K562 (cell line): ENCODE data around the gene ROBO3. TPM values are rescaled to one million over a fixed set of nuclear protein-coding genes. Genes with fewer than 3 reads are reported as not detected.

ENCODE experiments used
- ATAC-seq: fragments of 200-7000 bp; cut with Tn5 transposase; 3 replicates; pipeline ENCODE4 v1.9.1; 2020; ENCODE audit warnings: moderate library complexity
- BruUV-seq: library from RNA; stranded (reverse); fragments of 400-500 nt; replicated peaks from 2 replicates; lab custom pipeline; 2021; lab: Mats Ljungman, UMichigan
- CTCF ChIA-PET: fragments of 300-600 bp; formaldehyde crosslinking; extraction: SDS; loops from one replicate; lab custom pipeline; 2021; ENCODE audit warnings: low intra/inter-chr PET ratio; lab: Yijun Ruan, JAX
- POLR2A ChIA-PET: fragments of 300-600, 350-650 bp; sonication (Branson Sonifier 250); formaldehyde crosslinking; extraction: SDS; loops from one replicate; lab custom pipeline; 2021; ENCODE audit warnings: antibody characterized with exemption, inconsistent platforms; lab: Yijun Ruan, JAX
- DNase-seq, 4 experiments: peaks; one replicate each; pipeline versions ENCODE4 v3.0.0 to v3.0.0-alpha.2; 2011 to 2018; ENCODE audit warnings: low spot score in 3 of 4, mixed read lengths in 3 of 4; ENCODE audit errors: extremely low read depth in 1 of 4
- FAIRE-seq: peaks from 2 replicates; lab custom pipeline; 2011; peaks lifted over from hg19 to GRCh38; lab: Jason Lieb, UNC
- H2AFZ ChIP-seq: 2 replicates; pipeline ENCODE4 v1.6.0; 2011; ENCODE audit warnings: low read depth, low read length, control low read depth, inconsistent platforms
- H3K27ac ChIP-seq: fragments of 200-600 bp; 3 replicates; pipeline ENCODE4 v1.8.0; 2011; ENCODE audit warnings: low read depth, mild to moderate bottlenecking, control low read depth, inconsistent platforms, low read length, moderate library complexity, mixed read lengths; ENCODE audit errors: extremely low read depth
- H3K27me3 ChIP-seq, 2 experiments: fragments of 300-600 bp in 1 of 2; 2 replicates in 1 of 2; 3 replicates in 1 of 2; pipeline versions ENCODE4 v1.6.0 to v1.8.0; 2011; ENCODE audit warnings: inconsistent platforms in 2 of 2, low read length in 2 of 2, mild to moderate bottlenecking in 1 of 2, mixed read lengths in 1 of 2, moderate library complexity in 1 of 2; ENCODE audit not compliant: control insufficient read depth in 2 of 2, insufficient read depth in 2 of 2
- H3K36me3 ChIP-seq: fragments of 300-600 bp; 3 replicates; pipeline ENCODE4 v1.8.0; 2011; ENCODE audit warnings: mild to moderate bottlenecking, low read length, inconsistent platforms; ENCODE audit not compliant: control insufficient read depth, insufficient read depth
- H3K4me1 ChIP-seq, 2 experiments: fragments of 200-600 bp in 1 of 2; replicated peaks in 1 of 2; 2 replicates in 1 of 2; 3 replicates in 1 of 2; pipeline versions ENCODE4 v1.5.1 to v1.8.0; 2011; ENCODE audit warnings: inconsistent platforms in 2 of 2, low read length in 2 of 2, mild to moderate bottlenecking in 1 of 2, mixed read lengths in 1 of 2, moderate library complexity in 1 of 2; ENCODE audit not compliant: control insufficient read depth in 2 of 2, insufficient read depth in 2 of 2
- H3K4me2 ChIP-seq: 2 replicates; pipeline ENCODE4 v1.6.1; 2011; ENCODE audit warnings: low read length, control low read depth, inconsistent platforms, mixed read lengths; ENCODE audit not compliant: insufficient read depth
- H3K4me3 ChIP-seq: fragments of 200-600 bp; sonication (generic), shearing (Covaris generic); 2 replicates; pipeline ENCODE4 v1.5.1; 2016; ENCODE audit warnings: control low read depth, inconsistent platforms
- H3K79me2 ChIP-seq: fragments of 200-600 bp; 3 replicates; pipeline ENCODE4 v1.8.0; 2011; ENCODE audit warnings: low read length, inconsistent platforms; ENCODE audit not compliant: control insufficient read depth, insufficient read depth
- H3K9ac ChIP-seq, 2 experiments: 2 replicates each; pipeline versions ENCODE4 v1.6.0 to v1.6.1; 2011; ENCODE audit warnings: low read depth in 2 of 2, low read length in 2 of 2, control low read depth in 1 of 2, inconsistent platforms in 1 of 2, mild to moderate bottlenecking in 1 of 2, mixed read lengths in 1 of 2; ENCODE audit not compliant: insufficient read depth in 1 of 2
- H3K9me1 ChIP-seq: one replicate; pipeline ENCODE4 v1.6.0; 2011; ENCODE audit warnings: inconsistent platforms, mild to moderate bottlenecking, low read length, moderate library complexity; ENCODE audit not compliant: control insufficient read depth, insufficient read depth
- H3K9me3 ChIP-seq: replicated peaks from 2 replicates; pipeline ENCODE4 v1.5.1; 2011; ENCODE audit warnings: low read depth, low read length, inconsistent platforms; ENCODE audit not compliant: control insufficient read depth, insufficient read depth
- H4K20me1 ChIP-seq: replicated peaks from 2 replicates; pipeline ENCODE4 v1.6.1; 2011; ENCODE audit warnings: low read length, inconsistent platforms, mixed read lengths; ENCODE audit not compliant: control insufficient read depth, insufficient read depth
- CAMTA2 ChIP-seq: fragments of 250-450 bp; sonication (Bioruptor Pico); conservative IDR thresholded peaks from 2 replicates; pipeline ENCODE4 v1.5.1; 2022
- CBFA2T2 ChIP-seq: fragments of 450-650 bp; conservative IDR thresholded peaks from 2 replicates; pipeline ENCODE4 v1.6.1; 2017; ENCODE audit warnings: mild to moderate bottlenecking
- CBX8 ChIP-seq: fragments of 200-600 bp; sonication (generic); IDR thresholded peaks from 2 replicates; pipeline ENCODE4 v1.6.1; 2012; ENCODE audit warnings: borderline replicate concordance, mixed run types, low read depth, mild to moderate bottlenecking, moderate library complexity, mixed read lengths, low read length, control low read depth, inconsistent platforms; ENCODE audit not compliant: poor library complexity, severe bottlenecking; ENCODE audit errors: extremely low read depth
- HDAC1 ChIP-seq, 2 experiments: fragments of 450-650 bp; IDR thresholded peaks; 2 replicates each; pipeline ENCODE4 v1.6.1; 2016 to 2017; ENCODE audit warnings: inconsistent platforms in 1 of 2, mild to moderate bottlenecking in 1 of 2, moderate library complexity in 1 of 2
- KDM2B ChIP-seq: fragments of 250-450 bp; sonication (Bioruptor Pico); IDR thresholded peaks from 2 replicates; pipeline ENCODE4 v1.8.0; 2021; ENCODE audit warnings: mild to moderate bottlenecking, moderate library complexity
- KHSRP ChIP-seq: fragments of 450-650 bp; IDR thresholded peaks from 2 replicates; pipeline ENCODE4 v1.6.1; 2017
- LCOR ChIP-seq: sonication (generic); formaldehyde crosslinking; IDR thresholded peaks from 2 replicates; pipeline ENCODE4 v1.8.0; 2022; ENCODE audit warnings: mild to moderate bottlenecking, missing genetic modification reagents
- LEF1 ChIP-seq: fragments of 450-650 bp; IDR thresholded peaks from 2 replicates; pipeline ENCODE4 v1.6.1; 2016; ENCODE audit warnings: mild to moderate bottlenecking
- MEF2D ChIP-seq: conservative IDR thresholded peaks from 2 replicates; pipeline ENCODE4 v1.6.1; 2016; ENCODE audit warnings: low read depth, missing genetic modification characterization, missing compliant biosample characterization
- MTA1 ChIP-seq: fragments of 450-650 bp; IDR thresholded peaks from 2 replicates; pipeline ENCODE4 v1.6.1; 2017; ENCODE audit warnings: borderline replicate concordance
- NCOR1 ChIP-seq: fragments of 450-650 bp; IDR thresholded peaks from 2 replicates; pipeline ENCODE4 v1.6.1; 2016; ENCODE audit warnings: mild to moderate bottlenecking, moderate library complexity
- NFE2 ChIP-seq: IDR thresholded peaks from 2 replicates; pipeline ENCODE4 v1.6.1; 2014; ENCODE audit warnings: antibody characterized with exemption, low read depth
- PBX2 ChIP-seq, 2 experiments: IDR thresholded peaks in 1 of 2; conservative IDR thresholded peaks in 1 of 2; 2 replicates each; pipeline ENCODE4 v1.6.1; 2016; ENCODE audit warnings: low read depth in 2 of 2, mild to moderate bottlenecking in 1 of 2, missing compliant biosample characterization in 1 of 2, missing genetic modification characterization in 1 of 2, moderate library complexity in 1 of 2
- SIRT6 ChIP-seq: IDR thresholded peaks from one replicate; pipeline ENCODE4 v1.6.1; 2012; ENCODE audit warnings: low read depth, mild to moderate bottlenecking, control low read depth, inconsistent platforms, low read length, moderate library complexity
- TGIF2 ChIP-seq: sonication (generic); formaldehyde crosslinking; IDR thresholded peaks from 2 replicates; pipeline ENCODE4 v1.8.1; 2022; ENCODE audit warnings: mild to moderate bottlenecking, missing genetic modification reagents, moderate library complexity
- ZBTB34 ChIP-seq: fragments of 250-450 bp; sonication (Bioruptor Pico); IDR thresholded peaks from 2 replicates; pipeline ENCODE4 v1.8.0; 2021; ENCODE audit warnings: mild to moderate bottlenecking, moderate library complexity
- ZKSCAN8 ChIP-seq: fragments of 200-800 bp; sonication (Bioruptor generic); IDR thresholded peaks from 2 replicates; pipeline ENCODE4 v1.6.1; 2016; ENCODE audit warnings: missing genetic modification characterization, missing compliant biosample characterization
- WGBS: fragments of 100-300 bp; shearing (Covaris generic); methylation state at CpG from one replicate; pipeline ENCODE4 v1.1.6; 2016; ENCODE audit warnings: low coverage, mixed read lengths; ENCODE audit not compliant: insufficient coverage; ENCODE audit errors: missing lambda C conversion rate; 5-methylcytosine and 5-hydroxymethylcytosine counted together
- in situ Hi-C: fragments of 300-500 bp; cut with MboI; formaldehyde crosslinking; loops from 4 replicates; pipeline ENCODE4 v1.15.0; 2018; ENCODE audit warnings: inconsistent platforms, mixed read lengths
- intact Hi-C: fragments of 100-400 bp; cut with micrococcal nuclease; formaldehyde crosslinking; loops from 2 replicates; pipeline ENCODE4 v1.14.2; 2022
- polyA plus RNA-seq, 8 experiments: library from polyadenylated mRNA; depleted of rRNA in 4 of 8; stranded (reverse) in 5 of 8; unstranded in 3 of 8; fragments of >200 nt; fragmentation: Nextera tagmentation in 2 of 8; fragmentation: Illumina TruSeq in 1 of 8; extraction: Ambion mirVana in 2 of 8; extraction: Trizol in 1 of 8; gene quantifications; 2 replicates each; pipeline versions ENCODE4 v1.2.1 to v1.2.3, GENCODE V29; 2011 to 2014; ENCODE audit warnings: inconsistent platforms in 1 of 8, missing spikeins in 1 of 8
- total RNA-seq, 7 experiments: library from RNA; depleted of rRNA in 6 of 7; stranded (reverse); fragments of >200 nt in 6 of 7; fragmentation: Illumina TruSeq in 2 of 7; extraction: Trizol in 2 of 7; gene quantifications; 2 replicates each; pipeline versions ENCODE4 v1.2.1 to v1.2.3, GENCODE V29; 2011 to 2021; ENCODE audit warnings: low replicate concordance in 1 of 7

The ROBO3 gene
- total and polyA plus RNA-seq, 9 of the 15 experiments (the other 6 are each of a cell fraction or from before 2014, with no cell fraction given), result 0.29 to 1.4 (median 0.97) TPM; not detected in 2

GRCh38 chr11:124859171-124859570, 6.1 kb upstream of the ROBO3 start:
- Histone ChIP-seq H3K4me1 (peaks cover 0 to 3% of the 10 kb centered on the region in 2 experiments; a peak in 2 of 5 replicates), H3K79me2 (no peaks in the 10 kb centered on the region), H2AFZ (no peak overlapping the region), H3K4me2 (no peak overlapping the region), H3K36me3 (no peaks in the 10 kb centered on the region), H3K9me3 (no peaks in the 10 kb centered on the region), H3K9me1 (no peaks in the 10 kb centered on the region), H4K20me1 (no peaks in the 10 kb centered on the region; the same call in 1 of the 2 replicates), H3K4me3 (no peak overlapping the region), H3K9ac (no peak overlapping the region), H3K27ac (no peak overlapping the region), H3K27me3 (peaks cover 2 to 21% of the 10 kb centered on the region in 2 experiments; a peak in 3 of 5 replicates)
- FAIRE-seq (no peak), ATAC-seq (no peak), DNase-seq (no peak)
- CTCF ChIA-PET, result no interaction called here
- WGBS, result 0% methylated on average over 2 of the region's 2 CpGs
- BruUV-seq, result no TSS peak
- POLR2A ChIA-PET, result no interaction called here
- in situ Hi-C loops (loop anchor here (25.0 kb wide), 1 partner anchor 797 kb away; no protein-coding TSS in a partner anchor), intact Hi-C loops (no loop called here)
- TF ChIP-seq CBFA2T2, result no peak
- no peak for TF ChIP-seq CBX8
- no peak for TF ChIP-seq MEF2D
- no peak for TF ChIP-seq ZBTB34 (CRISPR knock-in tag)
- TF ChIP-seq KHSRP, result no peak
- no peak for TF ChIP-seq SIRT6
- no peak for TF ChIP-seq TGIF2 (CRISPR knock-in tag)
- no peak for TF ChIP-seq NCOR1
- no peak for TF ChIP-seq KDM2B (CRISPR knock-in tag)
- no peak for TF ChIP-seq LEF1
- TF ChIP-seq ZKSCAN8, result no peak
- TF ChIP-seq PBX2 (CRISPR knock-in tag; IDR thresholded peaks at IDR 0.05; ENCODE audit: low read depth), result no peak
- no peak for TF ChIP-seq PBX2 (tag; conservative IDR thresholded peaks at IDR 0.05; ENCODE audit: low read depth)
- TF ChIP-seq CAMTA2 (CRISPR knock-in tag), result no peak
- no peak for TF ChIP-seq NFE2
- no peak for TF ChIP-seq HDAC1 (IDR thresholded peaks at IDR 0.05)
- no peak for TF ChIP-seq MTA1
- no peak for TF ChIP-seq LCOR
- TF ChIP-seq, all 486 proteins: peak for 0
